NCI-H460 (cell line): ENCODE data around the gene MMP24. TPM values are rescaled to one million over a fixed set of nuclear protein-coding genes. Genes with fewer than 3 reads are reported as not detected.
"Not testable (repeated sequence)": the region's sequence is repeated elsewhere in the genome, so short reads cannot be mapped to it uniquely, and the experiment has no call there.

Experiments
- DNase-seq: peaks from one replicate; pipeline ENCODE4 v3.0.0-alpha.2; 2016; ENCODE audit warnings: low read depth; ENCODE audit errors: extremely low read depth
- total RNA-seq: library from RNA; depleted of rRNA; stranded (reverse); fragments of >200 nt; shearing (Covaris generic); gene quantifications from 2 replicates; pipeline ENCODE4 v1.2.3, GENCODE V29; 2014

MMP24 gene
- total RNA-seq, 1 experiment from 2014 or later: 0.05 TPM

DNA sequence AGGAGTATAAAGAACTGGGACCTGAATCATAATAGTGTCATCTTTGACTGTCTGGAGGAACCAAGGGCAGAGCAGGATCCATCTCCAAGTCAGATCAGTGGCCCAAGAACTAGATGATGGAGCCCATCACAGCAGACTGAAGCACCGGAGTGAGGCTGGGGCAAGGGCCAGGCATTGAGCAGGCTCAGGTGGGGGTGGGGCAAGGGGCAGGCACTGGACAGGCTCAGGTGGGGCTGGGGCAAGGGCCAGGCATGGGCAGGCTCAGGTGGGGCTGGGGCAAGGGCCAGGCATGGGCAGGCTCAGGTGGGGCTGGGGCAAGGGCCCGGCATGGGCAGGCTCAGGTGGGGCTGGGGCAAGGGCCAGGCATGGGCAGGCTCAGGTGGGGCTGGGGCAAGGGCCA, 26.1 kb downstream of the MMP24 start:
- DNase-seq: not testable (repeated sequence)

DNA sequence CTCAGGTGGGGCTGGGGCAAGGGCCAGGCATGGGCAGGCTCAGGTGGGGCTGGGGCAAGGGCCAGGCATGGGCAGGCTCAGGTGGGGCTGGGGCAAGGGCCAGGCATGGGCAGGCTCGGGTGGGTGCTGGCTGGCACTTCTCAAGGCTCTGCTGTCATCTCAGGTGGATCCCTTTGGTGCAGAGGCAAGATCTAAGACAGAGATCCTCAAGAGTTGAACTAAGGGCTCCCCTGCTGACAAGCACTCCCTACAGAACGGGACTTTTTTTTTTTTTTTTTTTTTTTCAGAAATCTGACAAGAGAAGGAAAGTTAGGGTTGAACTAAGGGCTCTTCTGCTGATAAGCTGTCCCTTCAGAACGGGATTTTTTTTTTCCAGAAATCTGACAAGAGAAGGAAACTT, 26.5 kb downstream of the MMP24 start:
- DNase-seq: no peak

GRCh38 chr20:35254448-35254999, 28.0 kb downstream of the MMP24 start:
- DNase-seq: no peak

DNA sequence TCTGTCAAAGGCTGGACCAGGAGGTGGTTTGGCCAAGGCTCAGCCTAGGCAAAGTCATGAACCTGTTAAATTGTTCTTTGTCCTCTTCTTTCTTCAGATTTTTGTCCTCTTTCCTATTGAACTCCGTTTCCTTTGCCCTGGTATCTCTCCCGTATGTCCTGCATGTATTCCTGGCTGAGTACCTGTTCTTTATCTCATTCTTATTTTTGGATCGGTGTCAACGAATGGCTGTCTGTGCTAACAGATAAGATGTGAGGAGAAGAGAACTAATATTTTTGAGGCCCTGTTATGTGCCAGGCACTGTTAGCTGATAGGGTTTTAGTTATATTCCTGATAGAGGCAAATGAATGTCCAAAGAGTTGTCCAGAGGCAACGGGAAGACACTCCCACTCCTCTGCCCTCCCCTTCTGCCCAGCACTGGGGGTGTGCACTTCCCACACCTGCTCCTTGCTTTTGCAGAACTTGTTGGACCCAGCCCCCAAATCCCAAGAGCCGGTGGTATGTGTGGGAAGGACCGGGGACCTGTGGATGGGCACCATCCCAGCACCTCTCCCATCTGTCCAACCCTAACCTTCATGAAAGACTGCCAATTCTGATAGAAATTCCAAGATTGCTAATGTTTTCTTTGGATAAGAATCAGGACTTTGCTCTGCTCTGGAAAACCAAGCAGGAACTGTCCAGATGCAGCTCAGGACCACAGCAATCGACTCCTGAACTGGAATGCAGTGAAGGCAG, 30.9 kb downstream of the MMP24 start:
- DNase-seq: no peak

DNA sequence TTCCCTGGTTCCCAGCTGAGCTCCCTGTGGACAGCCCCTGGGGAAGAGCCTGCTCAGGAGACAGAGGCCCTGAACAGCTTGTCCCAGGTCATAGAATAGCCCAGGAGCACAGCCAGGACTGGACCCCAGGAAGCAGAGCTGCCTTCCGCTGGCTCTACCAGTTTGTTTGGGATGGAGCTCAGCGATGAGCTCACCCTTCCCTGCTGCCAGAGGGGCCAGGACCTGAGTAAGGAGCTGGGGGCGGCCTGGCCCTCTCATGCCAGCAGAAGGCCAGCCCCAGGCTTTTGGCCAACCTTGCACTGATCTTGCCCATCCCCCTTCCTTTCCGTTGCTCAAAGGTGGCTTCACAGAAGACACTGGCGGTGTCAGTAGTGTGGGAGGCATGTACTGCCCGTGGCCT, 33.9 kb downstream of the MMP24 start:
- DNase-seq: no peak

DNA sequence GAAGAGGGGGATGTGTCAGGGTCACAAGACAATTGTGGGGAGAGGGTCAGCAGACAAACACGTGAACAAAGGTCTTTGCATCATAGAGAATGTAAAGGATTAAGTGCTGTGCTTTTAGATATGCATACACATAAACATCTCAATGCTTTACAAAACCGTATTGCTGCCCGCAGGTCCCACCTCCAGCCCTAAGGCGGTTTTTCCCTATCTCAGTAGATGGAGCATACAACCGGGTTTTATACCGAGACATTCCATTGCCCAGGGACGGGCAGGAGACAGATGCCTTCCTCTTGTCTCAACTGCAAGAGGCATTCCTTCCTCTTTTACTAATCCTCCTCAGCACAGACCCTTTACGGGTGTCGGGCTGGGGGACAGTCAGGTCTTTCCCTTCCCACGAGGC, 35.8 kb downstream of the MMP24 start:
- DNase-seq: not testable (repeated sequence)

GRCh38 chr20:35262731-35263531, 36.4 kb downstream of the MMP24 start:
- DNase-seq: not testable (repeated sequence)

GRCh38 chr20:35263532-35264341, 37.2 kb downstream of the MMP24 start:
- DNase-seq: no peak

DNA sequence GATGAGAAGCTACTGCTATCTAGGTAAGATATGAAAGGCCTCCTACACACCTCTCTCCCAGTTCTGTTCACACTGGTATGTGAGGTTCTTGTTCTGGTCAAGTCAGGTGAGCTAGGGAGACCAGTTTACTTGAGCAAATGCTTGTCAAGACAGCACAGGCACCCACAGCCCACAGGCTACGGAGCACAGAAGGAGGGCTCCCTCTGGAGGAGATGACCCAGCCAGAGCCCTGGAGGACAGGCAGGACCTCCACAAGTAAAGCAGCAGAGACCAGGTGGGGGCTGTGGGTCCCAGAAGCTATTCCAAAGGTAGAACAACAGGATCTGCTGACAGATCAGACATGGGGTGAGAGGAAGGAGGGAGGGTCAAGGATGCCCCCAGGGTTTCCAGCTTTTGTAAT, 38.3 kb downstream of the MMP24 start:
- DNase-seq: no peak

- no peak for DNase-seq
Observed at GRCh38 chr20:35267092-35267491, 40.6 kb downstream of the MMP24 start.

- peak; percentile 55 for DNase-seq
Observed at GRCh38 chr20:35269055-35269781, 42.7 kb downstream of the MMP24 start.

DNA sequence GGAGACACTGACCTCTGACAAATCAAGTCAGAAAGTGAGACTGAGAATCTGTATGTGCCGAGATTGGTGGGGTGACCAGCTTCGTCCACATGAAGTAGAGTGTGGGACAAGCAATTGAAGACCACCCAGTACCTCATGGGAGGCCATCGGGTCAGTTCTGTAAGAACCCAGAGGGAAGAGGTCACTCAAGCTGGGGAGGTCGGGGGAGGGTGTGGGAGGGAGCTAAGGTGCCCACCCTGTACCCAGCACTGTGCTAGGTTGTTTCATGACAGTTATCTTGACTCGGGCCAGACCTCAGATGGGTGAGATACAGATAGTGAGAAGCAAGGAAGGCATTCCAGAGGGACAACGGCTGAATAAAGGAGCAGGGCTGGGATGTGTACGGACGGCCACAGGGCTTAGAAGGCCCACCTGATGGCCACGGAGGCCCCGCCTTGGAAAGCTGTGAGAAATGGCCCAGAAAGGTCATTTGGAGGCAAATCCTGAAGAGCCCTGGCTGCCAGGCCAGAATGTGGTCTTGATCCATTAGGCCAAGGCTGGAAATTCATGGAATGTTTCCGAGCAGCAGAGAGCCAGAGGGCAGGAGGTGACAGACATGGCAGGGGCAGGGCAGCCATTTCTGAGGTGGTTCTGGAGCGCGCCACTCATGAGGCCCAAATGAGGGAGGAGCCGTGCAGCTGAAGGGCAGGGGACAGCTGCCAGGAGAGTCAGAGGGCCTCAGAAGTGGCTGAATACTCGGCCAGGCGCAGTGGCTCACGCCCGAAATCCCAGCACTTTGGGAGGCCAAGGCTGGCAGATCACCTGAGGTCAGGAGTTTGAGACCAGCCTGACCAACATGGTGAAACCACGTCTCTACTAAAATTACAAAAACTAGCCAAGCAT, 43.8 kb downstream of the MMP24 start:
- DNase-seq: no peak

GRCh38 chr20:35271073-35271882, 44.8 kb downstream of the MMP24 start:
- DNase-seq: no peak

- no peak for DNase-seq
Observed at GRCh38 chr20:35271904-35272303, 45.4 kb downstream of the MMP24 start.

- no peak for DNase-seq
Observed at GRCh38 chr20:35273449-35274171, 47.1 kb downstream of the MMP24 start.

DNA sequence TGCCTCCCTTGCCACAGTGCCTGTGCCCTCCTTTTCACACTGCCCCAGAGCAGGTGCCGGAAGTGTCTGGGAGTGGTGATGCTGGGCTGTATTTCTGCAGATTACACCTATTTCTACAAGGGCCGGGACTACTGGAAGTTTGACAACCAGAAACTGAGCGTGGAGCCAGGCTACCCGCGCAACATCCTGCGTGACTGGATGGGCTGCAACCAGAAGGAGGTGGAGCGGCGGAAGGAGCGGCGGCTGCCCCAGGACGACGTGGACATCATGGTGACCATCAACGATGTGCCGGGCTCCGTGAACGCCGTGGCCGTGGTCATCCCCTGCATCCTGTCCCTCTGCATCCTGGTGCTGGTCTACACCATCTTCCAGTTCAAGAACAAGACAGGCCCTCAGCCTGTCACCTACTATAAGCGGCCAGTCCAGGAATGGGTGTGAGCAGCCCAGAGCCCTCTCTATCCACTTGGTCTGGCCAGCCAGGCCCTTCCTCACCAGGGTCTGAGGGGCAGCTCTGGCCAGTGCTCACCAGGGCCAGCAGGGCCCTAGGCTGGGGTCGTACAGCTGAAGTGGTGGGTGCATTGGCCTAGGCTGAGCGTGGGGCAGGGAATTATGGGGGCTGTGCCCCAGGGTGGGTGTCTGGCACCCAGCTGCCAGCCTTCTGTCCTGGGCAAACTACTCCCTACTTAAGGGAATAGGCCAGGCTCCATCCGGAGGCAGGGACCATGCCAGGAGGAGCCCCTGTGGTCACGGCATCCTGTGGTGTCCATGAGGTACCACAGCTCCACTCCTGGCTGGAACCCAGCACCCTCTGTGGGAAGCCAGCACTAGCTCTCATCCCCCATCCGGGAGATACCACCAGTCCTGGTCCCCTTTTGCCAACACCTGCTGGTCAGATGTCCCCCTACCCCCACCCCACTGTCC, 47.9 kb downstream of the MMP24 start:
- no peak for DNase-seq
